B cell (primary cell): Measurements from ENCODE around the gene ASB8.
"Not testable (repeated sequence)": the region's sequence is repeated elsewhere in the genome, so short reads cannot be mapped to it uniquely, and the experiment has no call there.

Source experiments
- CTCF ChIP-seq: fragments of 200-600 bp; IDR thresholded peaks from one replicate; pipeline ENCODE4 v1.8.0; 2022; ENCODE audit warnings: antibody characterized with exemption, mild to moderate bottlenecking
- EZH2 ChIP-seq: IDR thresholded peaks from 2 replicates; pipeline ENCODE4 v1.6.1; 2012; ENCODE audit warnings: borderline replicate concordance, low read depth, mild to moderate bottlenecking, moderate library complexity, low read length; ENCODE audit not compliant: insufficient read depth, poor library complexity, severe bottlenecking

GRCh38 chr12:48125542-48125941 lies 31.8 kb downstream of the ASB8 start:
- not testable (repeated sequence) for TF ChIP-seq EZH2, CTCF
